Kidney (tissue), 14 donors: ENCODE results near the gene PRR7. TPM values are rescaled to one million over a fixed set of nuclear protein-coding genes. Genes with fewer than 3 reads are reported as not detected.
"Not testable (repeated sequence)": the region's sequence is repeated elsewhere in the genome, so short reads cannot be mapped to it uniquely, and the experiment has no call there.

Experiments
- DNase-seq, 5 donors: peaks; one replicate each; pipeline ENCODE4 v3.0.0-alpha.2; 2013 to 2020
- FAIRE-seq: peaks from 2 replicates; lab custom pipeline; 2012; peaks lifted over from hg19 to GRCh38; lab: Jason Lieb, UNC
- H3K27ac ChIP-seq, 2 donors: one replicate each; pipeline ENCODE4 v1.7.0; 2013; ENCODE audit warnings: low read depth in 2 of 2, low read length in 2 of 2, inconsistent platforms in 1 of 2
- H3K27me3 ChIP-seq: one replicate; pipeline ENCODE4 v1.7.1; 2013; ENCODE audit warnings: low read length, inconsistent platforms; ENCODE audit not compliant: control insufficient read depth, insufficient read depth
- H3K36me3 ChIP-seq, 3 donors: one replicate each; pipeline versions ENCODE4 v1.7.0 to v1.7.1; 2013; ENCODE audit warnings: low read length in 3 of 3, control low read depth in 1 of 3, inconsistent platforms in 1 of 3; ENCODE audit not compliant: insufficient read depth in 3 of 3, control insufficient read depth in 2 of 3
- H3K4me1 ChIP-seq, 3 donors: one replicate each; pipeline versions ENCODE4 v1.7.0 to v1.7.1; 2013; ENCODE audit warnings: low read length in 3 of 3, inconsistent platforms in 1 of 3, low read depth in 1 of 3; ENCODE audit not compliant: control insufficient read depth in 2 of 3, insufficient read depth in 2 of 3
- H3K4me3 ChIP-seq, 3 donors: one replicate each; pipeline versions ENCODE4 v1.7.0 to v1.8.1; 2013; ENCODE audit warnings: low read length in 3 of 3, control low read depth in 1 of 3, inconsistent platforms in 1 of 3
- H3K9ac ChIP-seq, 3 donors: one replicate each; pipeline versions ENCODE4 v1.7.0 to v1.7.1; 2013; ENCODE audit warnings: low read length in 3 of 3, control low read depth in 1 of 3, inconsistent platforms in 1 of 3
- H3K9me3 ChIP-seq, 3 donors: one replicate each; pipeline versions ENCODE4 v1.7.0 to v1.7.1; 2013; ENCODE audit warnings: low read length in 3 of 3, control low read depth in 1 of 3, inconsistent platforms in 1 of 3; ENCODE audit not compliant: control insufficient read depth in 2 of 3, insufficient read depth in 1 of 3
- CTCF ChIP-seq: IDR thresholded peaks from 3 replicates; pipeline ENCODE4 v1.5.1; 2012; ENCODE audit warnings: mild to moderate bottlenecking, moderate library complexity, borderline replicate concordance; ENCODE audit not compliant: insufficient read depth; ENCODE audit errors: extremely low read depth
- intact Hi-C: fragments of 100-400 bp; cut with DNase I; formaldehyde crosslinking; loops from one replicate; pipeline ENCODE4 v1.11.1; 2022
- polyA plus RNA-seq: library from polyadenylated mRNA; stranded (reverse); fragments of 350-450 nt; fragmentation: Illumina TruSeq; extraction: RNeasy Lipid Tissue Mini Kit (QIAGEN cat#74804); gene quantifications from one replicate; pipeline ENCODE4 v1.2.3, GENCODE V29; 2014; ENCODE audit warnings: low read depth, low replicate concordance; ENCODE audit not compliant: insufficient read depth
- total RNA-seq: library from RNA; stranded (reverse); fragmentation: NEBNext Ultra II Directional; extraction: Animal tissue kit (Norgen Biotek cat#: 25700); gene quantifications from one replicate; pipeline ENCODE4 v1.2.1, GENCODE V29; 2021
- donor health status: control.
- donor health status: control.
- donor health status: control.
- donor health status: control.
- donor health status: control.
- donor health status: DM: yes; HTN: yes; CAD: no.
- donor health status: Normal renal cell carcinoma (clear cell type).

The PRR7 gene
- total and polyA plus RNA-seq, 2 donors from 2014 or later: 1.6 to 5.5 TPM

DNA sequence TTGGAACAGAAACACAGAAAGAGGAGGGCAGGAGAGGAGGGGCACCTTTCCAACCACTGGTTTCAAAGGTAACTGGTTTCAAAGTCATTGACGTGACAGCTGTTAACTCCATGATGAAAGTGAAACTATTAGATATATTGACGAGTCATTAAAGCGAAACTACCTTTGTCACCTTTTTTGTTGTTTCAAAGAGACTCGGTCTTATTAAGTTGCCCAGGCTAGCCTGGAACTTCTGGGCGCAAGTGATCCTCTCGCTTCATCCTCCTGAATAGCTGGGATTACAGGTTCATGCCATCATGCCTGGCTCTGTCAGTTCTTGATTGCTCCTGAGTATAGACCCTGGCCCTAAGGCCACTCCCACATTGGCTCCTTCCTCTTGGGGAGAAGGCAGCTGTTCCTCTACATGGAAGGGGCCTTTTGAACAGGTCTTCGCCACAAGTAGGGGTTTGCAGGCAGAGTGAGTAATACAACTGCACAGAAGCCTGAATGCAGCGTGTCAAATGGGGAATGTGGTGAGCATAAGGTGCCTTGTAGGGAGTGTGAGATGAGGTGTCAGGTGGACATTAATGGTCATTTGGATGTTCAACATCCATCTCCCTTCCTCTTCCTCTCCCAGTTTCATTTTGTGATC lies 33.9 kb upstream of the PRR7 start:
- H3K9ac ChIP-seq: no peak overlapping the region
- DNase-seq: no peak
- no peaks in the 10 kb centered on the region for H3K9me3 ChIP-seq
- FAIRE-seq: no peak
- no peak for TF ChIP-seq CTCF
- H3K27ac ChIP-seq: no peak overlapping the region
- H3K27me3 ChIP-seq: no peaks in the 10 kb centered on the region
- H3K4me1 ChIP-seq: peaks cover 0 to 4% (median 0%) of the 10 kb centered on the region in 3 donors
- intact Hi-C loops: no loop called here
- no peaks in the 10 kb centered on the region for H3K36me3 ChIP-seq
- no peak overlapping the region for H3K4me3 ChIP-seq

GRCh38 chr5:177414481-177414880 lies 32.1 kb upstream of the PRR7 start:
- Histone ChIP-seq H3K9me3 (no peaks in the 10 kb centered on the region), H3K36me3 (no peaks in the 10 kb centered on the region), H3K4me1 (peaks cover 0 to 4% (median 0%) of the 10 kb centered on the region in 3 donors), H3K27me3 (no peaks in the 10 kb centered on the region), H3K27ac (no peak overlapping the region), H3K4me3 (no peak overlapping the region), H3K9ac (no peak overlapping the region)
- no peak for DNase-seq
- intact Hi-C loops: no loop called here
- TF ChIP-seq CTCF: no peak
- FAIRE-seq: no peak

GRCh38 chr5:177417081-177417480 lies 29.5 kb upstream of the PRR7 start:
- H3K4me1 ChIP-seq, H3K4me3 ChIP-seq, H3K9me3 ChIP-seq, DNase-seq, H3K9ac ChIP-seq, FAIRE-seq, H3K36me3 ChIP-seq, H3K27ac ChIP-seq, intact Hi-C loops, H3K27me3 ChIP-seq: not testable (repeated sequence)

DNA sequence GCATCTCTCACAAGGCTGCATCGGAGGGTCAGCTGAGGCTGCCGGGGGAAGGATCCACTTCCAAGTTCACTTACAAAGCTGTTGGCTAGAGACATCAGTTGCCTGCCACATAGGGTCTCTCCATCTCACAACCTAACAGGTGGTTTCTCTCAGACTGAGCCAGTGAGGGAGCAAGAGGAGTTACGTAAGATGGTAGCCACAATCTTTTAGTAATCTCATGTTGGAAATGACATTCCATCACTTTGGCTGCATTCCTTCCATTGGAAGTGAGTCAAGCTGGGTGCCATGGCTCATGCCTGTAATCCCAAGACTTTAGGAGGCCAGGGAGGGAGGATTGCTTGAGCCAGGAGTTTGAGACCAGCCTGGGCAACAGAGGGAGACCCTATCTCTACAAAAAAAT lies 27.6 kb upstream of the PRR7 start:
- Histone ChIP-seq H3K27ac (no peak overlapping the region), H3K36me3 (no peaks in the 10 kb centered on the region), H3K4me1 (peaks cover 0 to 4% (median 0%) of the 10 kb centered on the region in 3 donors), H3K9me3 (no peaks in the 10 kb centered on the region), H3K4me3 (no peak overlapping the region), H3K27me3 (no peaks in the 10 kb centered on the region), H3K9ac (no peak overlapping the region)
- intact Hi-C loops: no loop called here
- DNase-seq: peak in 1 of 5 donors; percentile 29
- no peak for FAIRE-seq
- no peak for TF ChIP-seq CTCF

DNA sequence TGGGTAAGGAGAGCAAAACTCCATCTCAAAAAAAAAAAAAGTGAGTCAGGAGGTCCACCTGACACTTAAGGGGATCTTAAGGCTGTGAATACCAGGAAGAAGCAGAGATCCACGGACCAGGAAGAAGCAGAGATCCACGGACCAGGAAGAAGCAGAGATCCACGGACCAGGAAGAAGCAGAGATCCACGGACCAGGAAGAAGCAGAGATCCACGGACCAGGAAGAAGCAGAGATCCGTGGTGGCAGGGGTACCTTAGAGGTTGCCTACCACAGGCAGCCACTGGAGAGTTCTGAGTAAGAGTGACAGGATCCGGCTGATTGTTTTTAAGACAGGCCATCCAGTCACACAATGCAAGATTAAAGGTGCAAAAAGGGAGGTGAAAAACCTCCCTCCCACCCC lies 26.1 kb upstream of the PRR7 start:
- DNase-seq, H3K27me3 ChIP-seq, H3K36me3 ChIP-seq, intact Hi-C loops, H3K4me1 ChIP-seq, H3K4me3 ChIP-seq, H3K9me3 ChIP-seq, H3K9ac ChIP-seq, FAIRE-seq, H3K27ac ChIP-seq: not testable (repeated sequence)
